HG02938 (cell line): ENCODE results near the gene ARHGEF7.
A peak's percentile ranks its signal among the peaks of the same experiment; 100 is the strongest.

Experiments
- ATAC-seq: cut with Tn5 transposase; IDR thresholded peaks from one replicate; pipeline ENCODE4 v1.9.1; 2021; ENCODE audit warnings: mild to moderate bottlenecking, moderate library complexity; ENCODE audit not compliant: unreplicated experiment

The ARHGEF7 gene

DNA sequence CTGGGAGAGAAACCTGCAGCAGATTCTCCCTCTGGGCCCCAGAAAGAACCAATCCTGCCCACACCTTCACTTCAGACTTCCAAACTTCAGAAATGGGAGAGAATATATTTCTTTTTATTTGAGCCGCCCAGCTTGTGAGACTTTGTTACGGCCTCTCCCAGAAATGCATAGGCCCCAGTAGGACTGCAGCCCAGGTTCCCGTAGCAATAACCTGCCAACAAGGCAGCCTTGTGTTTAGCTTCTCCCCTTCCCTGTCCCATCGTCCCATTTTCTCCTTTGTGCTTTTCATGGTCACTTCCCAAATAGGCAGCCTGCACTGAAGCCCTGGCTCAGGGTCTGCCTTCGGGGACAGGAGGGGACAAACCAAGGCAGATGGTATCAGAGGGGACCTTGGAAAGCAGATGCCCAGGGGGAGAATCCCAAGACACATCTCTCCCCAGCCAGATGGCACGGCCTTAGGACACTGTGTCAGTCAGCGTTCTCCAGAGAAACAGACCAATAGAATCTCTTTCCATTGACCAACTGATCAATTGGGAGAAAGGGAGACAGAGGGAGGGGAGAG, 3.7 kb upstream of the ARHGEF7 start:
- no peak for ATAC-seq

DNA sequence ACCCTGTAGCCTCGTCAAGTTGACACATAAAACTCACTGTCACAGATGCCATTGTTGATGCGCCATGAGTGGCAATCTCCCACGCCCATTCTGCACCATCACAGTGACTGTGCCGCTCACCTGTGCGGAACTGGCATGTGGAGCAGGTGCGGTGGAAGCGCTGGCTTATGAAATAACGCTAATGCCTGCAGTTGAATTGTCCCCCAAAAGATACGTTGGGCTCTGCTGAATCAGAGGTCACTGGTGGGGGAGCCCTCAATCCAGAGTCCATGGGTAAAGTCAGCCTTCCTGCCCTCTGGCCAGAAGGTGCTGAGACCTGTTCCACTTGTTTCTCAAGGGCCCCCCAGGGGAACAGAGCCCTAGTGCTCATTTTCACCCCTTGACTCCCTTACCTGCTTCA, 2.9 kb upstream of the ARHGEF7 start:
- no peak for ATAC-seq

DNA sequence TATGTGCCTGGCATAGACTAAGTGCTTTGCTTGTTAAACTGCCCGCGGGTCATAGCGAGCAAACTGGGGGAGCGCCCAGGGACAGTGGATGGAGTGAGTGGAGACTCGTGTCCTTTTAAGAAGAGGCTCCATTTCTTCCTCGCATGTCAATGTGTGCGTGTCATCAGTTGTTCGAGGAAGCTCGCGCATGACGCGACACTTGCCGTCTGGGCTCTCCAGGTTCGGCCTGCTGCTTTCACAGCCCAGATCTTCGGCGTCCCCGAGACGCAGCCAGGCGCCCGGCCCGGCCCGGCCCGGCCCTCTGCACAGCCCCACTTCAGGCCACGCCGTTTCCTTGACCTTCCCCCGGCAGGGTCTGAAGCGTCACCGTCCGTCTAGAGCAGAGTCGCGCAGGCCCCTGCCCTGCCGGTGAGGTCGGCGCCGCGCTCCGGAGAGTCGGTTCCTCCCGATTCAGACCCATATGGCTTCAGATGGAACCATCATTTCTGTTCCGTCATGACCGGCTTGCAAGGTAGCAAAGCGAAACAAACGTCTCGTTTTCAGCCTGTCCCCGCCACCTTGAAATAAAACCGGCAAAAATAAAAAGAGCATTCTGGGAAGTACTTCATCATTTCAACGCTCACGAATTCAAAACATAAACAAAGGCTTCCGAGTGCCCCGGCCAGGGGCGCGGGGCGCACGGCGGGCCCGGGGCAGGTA, 599 bp upstream of the ARHGEF7 start:
- no peak for ATAC-seq

DNA sequence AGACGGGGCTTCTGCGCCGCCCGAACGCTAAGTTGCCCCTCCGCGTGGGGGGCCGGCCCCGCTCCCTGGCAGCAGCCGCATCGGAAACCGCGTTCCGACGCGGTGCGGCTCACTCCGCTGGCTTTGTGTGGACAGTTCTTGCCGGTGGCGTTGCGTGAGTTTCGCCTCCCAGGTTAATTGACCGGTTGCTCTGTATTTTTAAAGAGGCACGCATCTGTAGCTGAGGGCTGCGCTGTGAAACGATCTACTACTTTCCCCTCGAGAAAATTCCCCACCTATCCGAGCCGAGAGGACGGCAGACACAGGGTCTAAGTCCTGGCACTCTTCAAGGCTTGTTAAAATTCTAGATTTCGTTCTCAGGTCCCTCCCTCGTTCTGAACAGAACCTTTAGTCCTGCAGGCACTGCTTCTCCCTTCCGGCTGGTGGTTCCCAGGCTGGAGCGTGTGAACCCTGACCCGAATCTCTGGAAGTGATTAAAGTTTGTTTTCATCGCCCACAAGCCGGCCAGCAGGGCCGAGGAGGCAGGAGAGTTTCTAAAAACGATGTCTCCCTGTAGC, 933 bp downstream of the ARHGEF7 start:
- no peak for ATAC-seq

DNA sequence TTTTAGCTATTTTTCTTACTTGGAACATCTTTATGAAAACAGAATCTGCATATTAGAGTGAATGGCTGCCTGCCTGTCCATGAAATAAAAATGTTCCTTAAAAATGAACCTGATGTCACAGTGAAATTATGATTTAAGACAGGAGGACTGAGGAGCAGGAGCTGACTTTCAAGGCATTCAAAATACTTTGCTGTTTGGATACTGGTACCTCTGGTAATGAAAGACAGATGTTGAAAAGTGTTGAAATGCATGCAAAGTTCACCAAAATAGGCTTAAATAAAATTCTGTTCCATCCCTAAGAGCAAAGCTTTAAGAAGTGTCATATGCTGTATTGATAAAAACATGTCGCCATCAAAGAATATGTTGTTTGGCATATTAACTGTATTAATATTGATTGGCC, 1.7 kb downstream of the ARHGEF7 start:
- no peak for ATAC-seq

DNA sequence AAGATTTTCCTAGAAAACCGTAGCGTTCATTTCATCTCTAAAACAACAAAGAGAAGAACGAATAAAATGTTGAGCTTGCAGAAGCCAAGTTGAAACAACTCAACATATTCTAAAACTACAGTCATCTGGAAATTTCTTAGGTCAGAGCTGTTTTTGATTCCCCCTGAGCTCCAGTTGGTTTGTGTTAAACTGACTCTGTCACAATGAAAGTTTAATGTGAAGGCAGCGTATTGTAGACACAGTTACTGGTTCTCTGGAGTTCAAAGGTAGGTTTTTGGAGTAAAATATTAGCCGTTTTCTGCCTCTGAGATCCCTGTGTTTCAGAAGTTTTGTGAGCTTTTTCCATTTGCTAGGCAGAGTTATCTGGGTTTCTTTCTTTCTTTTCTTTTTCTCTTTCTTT, 2.2 kb downstream of the ARHGEF7 start:
- no peak for ATAC-seq

DNA sequence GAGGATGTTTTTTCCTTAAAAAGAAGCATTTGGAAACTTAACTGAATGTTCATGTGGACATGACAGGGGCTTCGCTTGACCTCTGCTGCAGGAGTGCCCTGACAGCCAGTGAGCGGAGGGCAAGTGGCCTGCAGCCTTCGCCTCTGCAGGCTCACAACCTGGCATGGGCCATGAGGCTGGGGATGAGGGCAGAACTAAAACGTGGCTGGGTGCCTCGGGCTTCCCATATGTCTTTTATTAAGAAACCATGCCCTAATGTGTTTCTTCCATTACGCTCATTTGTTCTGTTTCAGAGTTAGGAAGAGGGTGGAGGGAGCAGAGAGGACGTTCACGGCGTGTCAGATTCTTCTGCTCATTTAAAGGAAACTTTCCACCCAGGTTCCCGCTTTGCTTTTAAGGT, 2.9 kb downstream of the ARHGEF7 start:
- ATAC-seq: no peak

DNA sequence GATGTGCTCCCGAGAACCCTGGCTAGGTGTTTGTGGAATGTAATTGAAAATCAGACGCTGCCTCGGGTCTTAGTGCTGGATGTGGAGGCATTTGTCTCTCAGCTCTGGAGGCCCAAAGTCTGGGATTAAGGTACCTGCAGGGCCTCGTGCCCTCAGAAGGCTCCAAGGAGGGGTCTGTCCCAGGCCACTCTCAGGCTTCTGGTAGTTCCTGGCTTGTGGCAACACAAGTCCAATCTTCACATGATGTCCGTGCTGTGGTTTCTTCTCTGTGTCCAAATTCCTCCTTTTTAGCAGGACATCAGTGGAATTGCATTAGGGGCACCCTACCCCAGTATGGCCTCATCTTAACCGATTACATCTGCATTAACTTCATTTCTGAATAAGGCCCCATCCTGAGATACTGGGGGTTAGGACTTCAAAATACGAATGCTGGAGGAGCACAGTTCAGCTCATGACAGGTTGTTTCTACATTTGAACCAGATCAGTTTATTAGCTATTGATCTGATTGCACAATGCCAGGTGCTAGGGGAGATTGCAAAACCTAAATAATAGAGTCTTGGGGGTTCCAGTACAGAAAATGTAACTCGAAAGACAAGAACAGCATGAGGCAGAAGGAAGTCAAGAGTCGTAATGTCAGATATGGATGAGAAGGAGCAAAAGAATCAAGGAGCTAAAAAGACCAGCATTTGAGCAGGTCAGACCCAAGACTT, 3.9 kb downstream of the ARHGEF7 start:
- ATAC-seq: no peak

DNA sequence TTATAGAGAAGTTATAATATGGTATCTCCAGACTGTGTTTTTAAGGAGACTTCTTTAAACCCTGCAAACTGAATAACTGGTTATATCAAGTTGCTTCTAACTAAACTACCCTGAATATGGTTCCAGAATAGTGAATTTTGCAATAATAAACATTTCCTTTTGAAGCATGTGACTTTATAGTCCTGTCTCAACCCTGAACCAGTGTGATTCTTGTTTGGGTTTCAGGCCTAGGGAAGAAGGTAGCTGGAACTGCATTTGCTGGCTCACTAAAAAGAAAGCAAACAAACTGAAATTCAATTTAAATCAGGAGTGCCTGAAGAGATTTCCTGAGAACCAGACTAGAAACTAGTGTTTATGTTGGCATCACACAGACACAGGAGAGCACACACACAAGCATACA, 4.9 kb downstream of the ARHGEF7 start:
- ATAC-seq: no peak

DNA sequence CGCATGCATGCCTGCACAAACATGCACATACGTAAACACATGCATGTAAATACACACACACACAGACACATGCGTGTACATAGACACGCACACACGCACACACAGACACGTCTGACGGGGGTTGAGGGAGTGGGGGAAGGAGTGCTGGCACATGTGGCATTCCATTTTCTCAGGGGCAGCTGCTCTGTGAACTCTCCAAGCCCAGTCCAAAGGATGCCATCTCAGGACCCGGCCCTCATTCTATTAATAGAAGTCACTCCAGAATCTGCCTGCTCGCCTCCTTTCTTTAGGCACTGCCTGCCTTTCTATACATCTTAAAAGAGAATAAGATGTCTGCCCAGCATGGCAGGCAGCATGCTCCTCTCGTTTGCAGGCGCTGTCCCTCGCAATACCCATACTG, 5.3 kb downstream of the ARHGEF7 start:
- ATAC-seq: no peak

DNA sequence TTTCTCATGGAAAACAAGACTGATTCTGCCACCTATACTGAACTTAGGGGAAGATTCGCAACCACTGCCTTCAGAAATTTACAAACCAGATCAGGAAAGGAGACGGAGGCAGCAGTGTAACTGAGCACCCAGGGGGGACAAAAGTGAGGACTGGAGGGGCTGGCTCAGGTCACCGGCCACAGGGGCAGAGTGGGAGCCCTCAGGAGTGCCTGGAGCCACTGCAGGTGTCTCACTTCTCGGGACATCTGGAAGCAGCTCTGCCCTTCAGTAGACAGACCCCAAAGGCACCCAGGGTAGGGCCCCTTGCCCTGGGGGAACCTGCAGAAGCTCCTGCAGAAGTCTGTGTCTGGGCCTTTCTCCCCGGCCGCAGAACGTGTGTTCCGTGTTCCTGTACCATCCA, 5.8 kb downstream of the ARHGEF7 start:
- ATAC-seq: no peak

DNA sequence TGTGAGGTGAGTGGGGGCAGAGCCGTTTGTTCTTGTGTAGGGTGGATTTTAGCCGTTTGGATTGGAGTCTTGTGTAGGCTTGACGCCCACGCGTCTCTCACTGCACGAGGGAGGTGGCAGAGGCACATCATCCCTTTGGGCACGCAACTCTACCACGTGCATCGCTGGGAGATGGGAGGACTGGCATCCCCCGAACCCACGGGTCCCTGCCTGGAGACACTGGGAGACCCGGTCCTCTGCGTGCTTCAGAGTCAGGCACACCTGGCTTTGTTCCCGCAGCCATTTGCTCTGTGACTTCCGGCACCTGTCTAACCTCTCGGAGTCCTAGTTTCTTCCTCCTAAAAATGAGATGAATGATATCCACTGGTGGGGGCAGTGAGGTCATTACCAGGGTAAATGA, 6.4 kb downstream of the ARHGEF7 start:
- no peak for ATAC-seq

DNA sequence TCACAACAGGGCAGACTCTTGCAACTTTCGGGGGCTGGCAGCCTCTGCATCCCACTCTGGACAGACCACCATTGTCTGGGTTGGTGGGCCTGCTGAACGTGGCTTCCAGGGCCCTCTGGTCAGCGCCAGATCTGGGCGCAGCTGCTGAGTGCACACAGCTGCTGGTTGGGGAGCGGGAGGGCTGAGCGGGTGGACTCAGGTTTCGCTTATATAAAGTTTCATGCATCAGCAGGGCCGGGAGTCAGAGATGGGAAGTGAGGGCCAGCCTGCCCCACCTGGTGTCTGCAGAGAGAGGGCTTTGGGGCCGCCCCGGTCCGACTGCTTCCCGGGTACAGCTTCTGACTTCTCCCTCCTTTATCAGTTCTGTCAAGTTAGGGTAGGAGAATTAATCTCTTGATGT, 6.9 kb downstream of the ARHGEF7 start:
- no peak for ATAC-seq

DNA sequence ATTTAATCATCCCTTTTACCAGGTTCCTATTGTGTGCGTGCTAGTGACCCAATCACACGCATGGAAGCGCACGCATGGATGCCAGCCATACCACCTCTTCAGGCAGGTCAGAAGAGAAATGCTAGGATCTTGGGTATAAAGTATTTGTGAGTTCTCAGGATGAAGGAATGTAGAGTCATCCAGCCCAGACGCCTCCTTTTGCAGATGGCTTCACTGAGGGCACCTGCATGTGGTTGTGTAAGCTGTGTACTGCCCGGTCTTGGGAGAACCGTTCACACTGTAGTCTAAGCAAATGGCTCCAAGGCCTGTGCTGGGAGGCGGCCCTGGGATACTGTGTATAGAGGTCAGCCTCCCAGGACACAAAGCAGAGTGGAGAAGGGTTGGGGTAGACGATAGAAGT, 7.5 kb downstream of the ARHGEF7 start:
- no peak for ATAC-seq

DNA sequence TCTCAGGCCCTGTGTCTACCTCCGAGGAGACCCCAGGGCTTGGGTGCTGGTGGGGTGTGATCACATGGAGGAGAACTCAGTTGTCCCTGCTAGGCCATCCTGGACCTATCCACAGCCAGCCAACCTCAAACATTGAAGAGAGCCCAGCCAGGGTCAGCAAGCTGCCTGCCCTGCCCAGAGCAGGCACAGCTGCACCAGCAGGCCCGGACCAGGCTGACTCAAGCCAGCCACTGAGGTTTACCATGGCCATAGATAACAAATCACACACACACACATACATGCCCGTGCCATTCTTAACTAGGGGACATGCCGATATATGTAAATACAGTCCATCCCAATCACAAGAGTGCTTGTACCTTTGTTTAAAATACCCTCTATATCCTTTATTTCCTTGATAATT, 8.1 kb downstream of the ARHGEF7 start:
- ATAC-seq: no peak

DNA sequence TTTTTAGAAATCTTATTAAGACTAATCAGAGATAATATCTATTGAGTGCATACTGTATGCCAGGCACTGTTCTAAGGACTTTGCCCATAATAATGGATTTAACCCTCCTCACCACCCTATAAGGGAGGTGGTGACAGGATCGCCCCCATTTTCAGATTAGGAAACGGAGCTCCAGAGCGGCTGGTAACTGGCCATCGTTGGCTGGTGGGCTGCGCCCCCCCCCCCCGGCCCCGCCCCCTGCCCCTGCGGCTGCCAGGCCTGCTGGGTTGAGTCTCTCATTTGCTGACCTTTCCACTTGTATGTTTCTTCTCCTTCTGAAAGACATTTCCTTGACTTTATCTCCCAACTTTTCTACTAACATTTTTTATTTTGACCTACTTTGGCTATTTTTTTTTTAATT, 8.5 kb downstream of the ARHGEF7 start:
- no peak for ATAC-seq

DNA sequence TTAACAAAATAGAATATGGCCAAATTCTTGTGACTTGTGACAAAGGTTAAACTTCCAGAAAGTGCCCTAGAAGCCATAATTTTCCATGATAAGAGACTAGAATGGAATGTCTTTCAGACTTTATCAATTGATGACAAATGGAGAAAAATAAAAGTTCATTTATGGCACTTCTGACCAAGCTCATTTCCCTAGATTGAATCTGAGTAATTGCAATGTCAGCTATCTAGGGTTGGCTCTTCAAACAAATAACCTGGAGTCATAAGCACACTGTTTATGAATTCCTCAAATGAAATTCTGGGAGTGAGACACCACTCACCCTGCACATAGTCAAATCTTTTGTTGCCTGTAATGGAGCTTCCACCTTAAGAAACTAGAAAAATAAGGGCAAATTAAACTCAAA, 11.4 kb downstream of the ARHGEF7 start:
- ATAC-seq: no peak

DNA sequence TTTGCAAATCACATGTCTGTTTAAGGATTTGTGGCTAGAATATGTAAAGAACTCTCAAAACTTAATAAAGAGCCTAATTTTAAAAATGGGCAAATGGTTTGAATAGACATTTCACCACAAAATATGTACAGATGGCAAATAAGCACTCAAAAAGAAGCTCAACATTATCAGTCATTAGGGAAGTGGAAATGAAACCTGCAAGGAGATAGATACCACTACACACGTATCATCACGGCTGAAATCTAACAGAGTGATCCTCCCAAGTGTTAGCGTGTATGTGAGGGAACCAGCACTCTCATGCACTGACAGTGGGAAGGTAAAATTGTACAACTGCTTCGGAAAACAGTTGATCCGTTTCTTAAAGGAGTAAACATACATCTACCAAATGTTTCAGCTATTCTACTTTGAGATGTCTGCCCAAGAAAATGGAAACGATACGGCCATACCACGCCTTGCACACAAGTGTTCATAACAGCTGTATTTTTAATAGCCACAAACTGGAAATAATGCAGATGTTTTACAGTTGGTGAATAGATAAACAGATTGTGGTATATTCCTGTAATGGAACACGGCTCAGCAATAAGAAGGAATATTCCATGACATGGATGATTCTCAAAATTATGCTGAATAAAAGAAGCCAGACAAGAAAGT, 14.5 kb downstream of the ARHGEF7 start:
- ATAC-seq: peak; percentile 98

DNA sequence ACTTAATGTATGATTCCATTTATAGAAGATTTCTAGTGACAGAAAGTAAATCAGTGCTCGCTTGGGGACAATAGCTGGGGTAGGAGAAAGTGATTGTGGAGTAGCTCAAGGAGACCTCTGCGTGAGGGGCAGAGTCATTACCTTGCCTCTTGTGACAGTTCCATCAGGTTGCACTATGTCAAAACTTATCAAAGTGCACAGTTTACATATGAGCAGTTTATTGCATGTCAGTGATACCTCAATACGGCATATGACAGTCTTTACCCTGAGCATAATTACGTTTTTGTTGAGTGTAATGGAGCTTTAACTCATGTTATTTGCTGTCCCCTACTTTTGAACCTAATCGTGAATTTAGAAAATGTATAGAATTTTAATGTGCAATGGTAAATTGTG, 15.0 kb downstream of the ARHGEF7 start:
- no peak for ATAC-seq

DNA sequence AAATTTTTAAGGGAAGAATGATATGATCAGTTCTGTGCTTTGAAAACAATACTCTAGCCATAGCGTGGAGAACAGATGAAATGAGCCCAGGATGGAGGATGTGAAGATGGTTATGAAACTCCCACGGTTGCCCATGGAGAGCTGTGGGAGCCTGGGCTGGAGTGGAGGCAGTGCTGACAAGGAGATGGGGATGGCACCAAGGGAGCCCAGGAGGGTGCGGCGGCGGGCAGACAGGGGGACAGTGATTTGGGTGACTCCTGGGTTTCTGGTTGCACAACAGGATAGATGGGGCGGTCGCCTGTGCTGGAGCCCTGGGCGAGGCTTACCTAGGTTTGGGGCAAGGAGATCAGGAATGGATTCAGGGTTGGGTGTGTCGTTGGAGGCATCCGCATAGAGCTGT, 15.9 kb downstream of the ARHGEF7 start:
- ATAC-seq: no peak

DNA sequence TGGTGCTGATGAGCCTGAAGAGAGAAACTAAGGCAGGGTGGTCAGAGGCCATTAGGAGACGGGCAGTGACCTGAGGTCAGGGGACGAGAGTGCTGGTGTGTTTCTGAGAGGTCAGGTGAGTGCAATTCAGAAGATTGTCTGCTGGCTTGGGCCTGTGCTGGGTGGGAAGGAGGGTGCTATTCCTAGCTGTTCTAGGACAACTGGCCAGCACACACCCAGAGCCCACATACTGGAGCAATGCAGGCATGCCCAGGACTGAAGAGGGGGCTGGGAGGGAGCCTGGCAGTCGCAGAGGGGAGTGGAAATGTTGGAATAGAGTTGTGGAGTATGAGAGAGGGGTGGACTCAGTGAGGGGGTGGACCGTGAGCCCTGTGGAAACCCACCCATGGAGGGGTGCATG, 16.5 kb downstream of the ARHGEF7 start:
- no peak for ATAC-seq

DNA sequence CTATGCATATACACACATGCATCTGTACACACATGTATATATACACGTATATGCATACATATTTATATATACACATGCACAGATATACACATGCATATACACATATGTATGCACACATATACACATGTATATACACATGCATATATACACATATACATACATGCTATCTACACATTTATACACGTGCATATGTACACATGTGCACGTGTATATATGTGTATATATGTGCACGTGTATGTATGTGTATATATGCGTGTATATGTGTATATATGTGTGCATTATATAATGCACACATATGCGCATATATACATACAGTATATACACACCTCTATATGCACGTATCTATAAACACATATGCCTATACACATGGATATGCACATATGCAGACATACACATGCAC, 17.8 kb downstream of the ARHGEF7 start:
- ATAC-seq: no peak
